A673 (cell line): ENCODE measurements around the gene ADAT2. TPM values are rescaled to one million over a fixed set of nuclear protein-coding genes. Genes with fewer than 3 reads are reported as not detected.
"Not testable (repeated sequence)": the region's sequence is repeated elsewhere in the genome, so short reads cannot be mapped to it uniquely, and the experiment has no call there.

Experiments used
- BruUV-seq: library from RNA; stranded (reverse); fragments of 400-500 nt; replicated peaks from 2 replicates; lab custom pipeline; 2021; lab: Mats Ljungman, UMichigan
- CTCF ChIA-PET: fragments of 300-600 bp; sonication (Branson Sonifier 250); formaldehyde crosslinking; loops from one replicate; lab custom pipeline; 2022; ENCODE audit warnings: antibody characterized with exemption; lab: Charles Lee
- POLR2A ChIA-PET: fragments of 300-600 bp; sonication (Branson Sonifier 250); formaldehyde crosslinking; loops from one replicate; lab custom pipeline; 2022; ENCODE audit warnings: antibody characterized with exemption; ENCODE audit not compliant: low non-redundant PET; lab: Charles Lee
- DNase-seq: peaks from one replicate; pipeline ENCODE4 v3.0.0-alpha.2; 2015; ENCODE audit warnings: low spot score
- H3K27ac ChIP-seq: fragments of 200-600 bp; sonication (generic); 2 replicates; pipeline ENCODE4 v1.5.1; 2016; ENCODE audit warnings: mixed run types, low read depth, mild to moderate bottlenecking, mixed read lengths, antibody characterized with exemption, low read length; ENCODE audit not compliant: poor library complexity, severe bottlenecking
- H3K27me3 ChIP-seq: fragments of 200-600 bp; sonication (generic); replicated peaks from 2 replicates; pipeline ENCODE4 v1.6.1; 2017; ENCODE audit warnings: mixed run types, low read depth, mild to moderate bottlenecking, mixed read lengths, antibody characterized with exemption, low read length; ENCODE audit not compliant: insufficient read depth, poor library complexity
- H3K36me3 ChIP-seq: fragments of 200-600 bp; sonication (generic); 2 replicates; pipeline ENCODE4 v1.6.1; 2016; ENCODE audit warnings: mixed run types, mild to moderate bottlenecking, mixed read lengths, antibody characterized with exemption, low read length; ENCODE audit not compliant: insufficient read depth, poor library complexity, severe bottlenecking
- H3K4me1 ChIP-seq: fragments of 200-600 bp; sonication (generic); 2 replicates; pipeline ENCODE4 v1.6.1; 2017; ENCODE audit warnings: mixed run types, mild to moderate bottlenecking, mixed read lengths, antibody characterized with exemption, low read length; ENCODE audit not compliant: insufficient read depth, poor library complexity, severe bottlenecking
- H3K4me3 ChIP-seq: fragments of 200-600 bp; sonication (generic); 2 replicates; pipeline ENCODE4 v1.5.1; 2016; ENCODE audit warnings: low read depth, mixed run types, mild to moderate bottlenecking, mixed read lengths, low read length; ENCODE audit not compliant: poor library complexity, severe bottlenecking
- H3K9me3 ChIP-seq: fragments of 200-600 bp; sonication (generic); 2 replicates; pipeline ENCODE4 v1.6.1; 2016; ENCODE audit warnings: mixed run types, low read depth, mild to moderate bottlenecking, mixed read lengths, antibody characterized with exemption, low read length; ENCODE audit not compliant: poor library complexity, severe bottlenecking
- CTCF ChIP-seq: fragments of 300-800, 200-600 bp; sonication (generic); conservative IDR thresholded peaks from 2 replicates; pipeline ENCODE4 v1.5.1; 2017; ENCODE audit warnings: low read depth, mild to moderate bottlenecking, antibody characterized with exemption, low read length, moderate library complexity, mixed read lengths
- EZH2 ChIP-seq: fragments of 200-600 bp; sonication (generic); IDR thresholded peaks from 2 replicates; pipeline ENCODE4 v1.6.1; 2017; ENCODE audit warnings: borderline replicate concordance, low read depth, mild to moderate bottlenecking, mixed read lengths, antibody characterized with exemption, low read length; ENCODE audit not compliant: poor library complexity, severe bottlenecking
- intact Hi-C: fragments of 100-400 bp; cut with micrococcal nuclease; formaldehyde crosslinking; loops from one replicate; pipeline ENCODE4 v1.10.0; 2022; ENCODE audit not compliant: unreplicated experiment
- total RNA-seq: library from RNA; stranded (reverse); gene quantifications from 2 replicates; pipeline ENCODE4 v1.2.3, GENCODE V29; 2021

ADAT2 gene
- total RNA-seq, 1 experiment from 2014 or later: 9.9 TPM

GRCh38 chr6:143476545-143476944, 26.1 kb upstream of the ADAT2 start:
- CTCF ChIA-PET: no interaction called here

DNA sequence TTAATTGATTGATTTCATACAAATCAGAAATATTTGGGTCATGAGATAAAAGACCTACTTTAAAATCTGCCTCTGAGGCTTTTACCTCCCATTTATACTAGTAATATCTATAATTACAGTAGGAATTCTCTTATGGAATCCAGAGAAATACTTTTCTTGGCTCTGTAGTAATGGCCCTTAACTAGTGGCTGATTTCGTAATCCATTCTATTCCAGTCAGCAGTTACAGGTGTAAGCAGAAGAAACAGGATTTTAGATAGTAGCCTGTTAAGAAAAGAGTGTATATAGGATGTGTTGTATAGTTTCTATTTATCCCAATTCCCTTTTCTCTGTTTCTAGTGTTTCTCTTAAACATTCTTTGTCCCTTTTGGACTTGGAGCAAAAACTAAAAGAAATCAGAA, 21.3 kb upstream of the ADAT2 start:
- BruUV-seq: no TSS peak
- no peak for DNase-seq
- Histone ChIP-seq H3K27ac (no peak overlapping the region), H3K36me3 (peaks cover 5% of the 10 kb centered on the region), H3K4me3 (no peak overlapping the region), H3K9me3 (no peaks in the 10 kb centered on the region), H3K4me1 (no peaks in the 10 kb centered on the region), H3K27me3 (no peaks in the 10 kb centered on the region)
- intact Hi-C loops: no loop called here
- ChIA-PET POLR2A (no interaction called here), CTCF (no interaction called here)
- TF ChIP-seq CTCF (no peak), EZH2 (no peak)

More at GRCh38 chr6:143476545-143476944, 26.1 kb upstream of the ADAT2 start:
- DNase-seq: no peak
- no TSS peak for BruUV-seq
- no peaks in the 10 kb centered on the region for H3K4me1 ChIP-seq
- no peak for TF ChIP-seq EZH2
- TF ChIP-seq CTCF: no peak
- H3K27ac ChIP-seq: no peak overlapping the region
- no peaks in the 10 kb centered on the region for H3K27me3 ChIP-seq
- no peak overlapping the region for H3K4me3 ChIP-seq
- intact Hi-C loops: no loop called here
- POLR2A ChIA-PET: no interaction called here
- H3K9me3 ChIP-seq: no peaks in the 10 kb centered on the region
- peaks cover 4% of the 10 kb centered on the region for H3K36me3 ChIP-seq

GRCh38 chr6:143468823-143469222, 18.3 kb upstream of the ADAT2 start:
- BruUV-seq, POLR2A ChIA-PET, H3K27ac ChIP-seq, H3K9me3 ChIP-seq, intact Hi-C loops, DNase-seq, H3K4me3 ChIP-seq, H3K4me1 ChIP-seq, H3K36me3 ChIP-seq, H3K27me3 ChIP-seq, CTCF ChIA-PET: not testable (repeated sequence)

GRCh38 chr6:143468026-143468425, 17.5 kb upstream of the ADAT2 start:
- Histone ChIP-seq H3K9me3 (no peaks in the 10 kb centered on the region), H3K36me3 (peaks cover 5% of the 10 kb centered on the region), H3K27me3 (no peaks in the 10 kb centered on the region), H3K27ac (no peak overlapping the region), H3K4me1 (no peaks in the 10 kb centered on the region), H3K4me3 (no peak overlapping the region)
- ChIA-PET POLR2A (no interaction called here), CTCF (no interaction called here)
- no peak for DNase-seq
- intact Hi-C loops: no loop called here
- TF ChIP-seq CTCF (no peak), EZH2 (no peak)
- BruUV-seq: no TSS peak
